ENCODE data around the gene ERRFI1.

- no peak for TF ChIP-seq JUN (CRISPR knock-in tag; IDR thresholded peaks at IDR 0.05)
- no peak for TF ChIP-seq CTCF (IDR thresholded peaks at IDR 0.05)
- TF ChIP-seq ZNF671 (CRISPR knock-in tag; IDR thresholded peaks at IDR 0.05), result no peak
- no peak for TF ChIP-seq FOXP1 (CRISPR knock-in tag; IDR thresholded peaks at IDR 0.05; ENCODE audit: borderline replicate concordance)
- no peak for TF ChIP-seq MAX (CRISPR knock-in tag; IDR thresholded peaks at IDR 0.05)
- TF ChIP-seq GABPB1 (CRISPR knock-in tag; IDR thresholded peaks at IDR 0.05), result no peak
- TF ChIP-seq SOX15 (CRISPR knock-in tag; IDR thresholded peaks at IDR 0.05), result no peak
Measured at GRCh38 chr1:7991504-7992440, 34.3 kb downstream of the ERRFI1 start.

Measured in WTC11 (cell line).